HPDE6-E6E7 (cell line): ENCODE measurements around the gene PYY.
"Not testable (repeated sequence)": the region's sequence is repeated elsewhere in the genome, so short reads cannot be mapped to it uniquely, and the experiment has no call there.

Experiments
- DNase-seq: peaks from one replicate; pipeline ENCODE4 v3.0.0; 2011; ENCODE audit warnings: missing footprints; ENCODE audit errors: extremely low spot score

The PYY gene

DNA sequence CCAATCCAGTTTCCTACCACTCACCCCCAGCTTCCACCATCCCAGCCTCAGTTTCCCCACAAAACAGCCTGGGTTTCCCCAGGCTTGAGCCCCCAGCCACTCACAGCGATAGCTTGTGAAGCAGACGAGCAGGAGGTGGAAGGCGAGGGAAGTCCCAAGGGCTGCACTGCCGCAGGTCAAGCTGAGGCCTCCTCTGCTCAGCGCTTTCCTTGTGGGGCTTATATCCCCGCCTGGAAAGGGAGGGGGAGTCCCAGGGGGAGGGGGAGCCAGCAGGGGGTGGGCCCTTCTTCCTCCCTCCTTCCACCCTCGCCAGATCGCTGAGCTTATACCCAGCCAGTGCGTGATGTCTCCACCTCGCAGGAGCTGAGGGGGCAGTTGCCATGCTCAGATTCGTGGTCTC, at the start of gene PYY:
Gene PYY (minus strand): TSS at position 195 of the 400 bp plus-strand sequence. CDS start 457 bp downstream, outside the sequence.
- DNase-seq: no peak

DNA sequence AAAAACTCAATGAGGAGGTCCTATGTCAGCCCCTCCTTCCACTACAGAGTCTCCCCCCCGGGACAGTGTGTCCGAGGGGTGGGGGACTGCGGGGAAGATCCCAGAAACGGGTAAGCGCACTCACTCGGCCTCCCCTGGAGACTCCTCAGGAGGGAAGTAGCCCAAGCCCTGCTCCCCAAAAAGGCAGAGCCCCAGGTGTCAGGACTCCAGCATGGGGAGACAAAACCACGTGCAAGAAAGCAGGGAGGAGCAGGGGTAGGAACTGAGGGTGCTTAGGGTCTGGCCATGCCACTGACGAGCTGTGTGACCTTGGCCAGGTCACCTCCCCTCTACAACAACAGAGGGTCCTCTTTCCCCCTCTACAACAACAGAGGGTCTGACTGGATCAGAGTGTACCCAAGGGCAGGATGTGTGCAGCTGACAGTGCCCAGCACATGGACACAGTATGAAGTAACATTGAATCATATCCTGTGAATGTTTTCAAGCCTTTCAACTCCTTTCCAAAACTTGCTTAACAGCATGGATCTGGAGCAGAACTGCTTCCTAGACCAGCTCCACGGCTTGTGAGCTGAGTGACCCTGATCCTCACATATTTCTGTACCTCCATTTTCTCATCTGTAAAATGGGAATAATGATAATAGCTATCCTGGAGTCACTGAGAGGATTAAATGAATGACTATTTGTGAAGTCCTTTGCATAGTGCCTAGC, 48.6 kb upstream of the PYY start:
- DNase-seq: no peak

DNA sequence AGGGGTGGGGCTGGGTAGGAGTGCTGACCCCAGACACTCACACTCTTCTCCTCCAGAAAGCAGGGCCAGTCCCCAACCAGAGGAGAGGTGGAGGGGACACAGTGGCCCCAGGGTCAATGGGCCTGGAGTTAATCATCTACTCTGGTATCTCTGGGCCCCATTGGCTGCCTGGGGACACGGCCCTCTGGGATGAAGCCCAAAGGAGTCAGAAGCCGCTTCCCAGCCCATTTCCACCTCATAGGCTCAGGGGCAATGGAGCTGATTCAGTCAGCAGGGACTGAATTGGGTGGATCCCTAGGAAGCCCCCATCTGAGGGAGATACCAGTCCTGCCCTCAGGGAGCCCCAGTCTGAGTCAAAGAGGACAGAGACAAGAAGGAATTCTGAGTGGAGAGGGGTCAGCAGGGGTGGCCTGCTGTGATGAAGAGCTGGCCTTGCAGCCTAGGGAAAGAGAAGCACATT, 47.8 kb upstream of the PYY start:
- DNase-seq: no peak

DNA sequence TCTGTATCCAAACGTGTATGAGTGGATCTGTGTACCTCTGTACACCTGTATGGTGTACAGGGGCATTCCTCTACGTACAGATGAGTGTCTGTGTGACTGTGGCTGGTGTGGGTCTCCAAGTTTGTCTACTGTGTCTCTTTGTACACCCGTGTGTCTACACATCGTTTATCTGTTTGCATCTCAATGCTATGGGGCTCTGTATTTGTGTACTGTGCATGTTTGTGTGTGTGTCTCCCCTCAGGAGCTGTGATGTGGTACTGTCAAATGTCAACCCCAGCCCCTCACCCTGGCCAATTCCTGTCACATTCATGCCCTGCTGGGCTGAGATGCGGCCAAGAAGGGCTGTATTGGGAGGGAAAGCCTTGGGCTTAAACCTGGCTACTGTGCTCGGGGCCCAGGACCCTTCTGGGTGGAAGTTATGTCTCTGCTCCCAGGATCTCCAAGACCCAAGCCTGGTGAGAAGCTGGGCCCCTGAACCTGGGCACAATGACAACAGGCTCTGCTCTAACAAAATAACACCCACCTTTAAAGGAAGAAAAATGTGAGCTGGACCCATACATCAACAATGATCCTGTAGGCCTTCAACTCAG, 47.2 kb upstream of the PYY start:
- DNase-seq: no peak

DNA sequence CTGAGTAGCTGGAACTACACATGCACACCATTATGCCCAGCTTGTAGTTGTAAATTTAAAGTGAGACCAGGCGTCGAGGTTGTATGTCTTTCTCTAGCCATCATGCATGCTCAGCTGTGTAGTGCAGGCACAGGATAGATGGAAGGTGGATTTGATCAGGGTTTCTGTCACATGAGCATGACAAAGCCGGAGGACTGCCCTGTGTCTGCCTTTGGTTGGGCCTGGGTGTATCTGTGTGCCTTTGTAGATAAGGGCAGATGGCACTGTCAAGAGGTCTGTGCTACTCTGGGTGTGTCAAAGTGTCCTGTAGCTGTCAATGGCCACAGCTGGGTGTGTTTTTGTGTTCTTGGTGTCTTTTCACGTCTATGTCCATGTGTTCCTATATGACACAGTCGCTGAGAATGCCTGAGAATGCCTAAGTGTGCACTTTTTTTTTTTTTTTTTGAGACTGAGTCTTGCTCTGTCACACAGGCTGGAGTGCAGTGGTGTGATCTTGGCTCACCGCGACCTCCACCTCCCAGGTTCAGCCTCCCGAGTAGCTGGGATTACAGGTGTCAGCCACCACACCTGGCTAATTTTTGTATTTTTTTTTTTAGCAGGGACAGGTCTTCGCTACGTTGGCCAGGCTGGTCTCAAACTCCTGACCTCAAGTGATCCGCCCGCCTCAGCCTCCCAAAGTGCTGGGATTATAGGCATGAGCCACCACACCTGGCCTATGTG, 46.6 kb upstream of the PYY start:
- no peak for DNase-seq

DNA sequence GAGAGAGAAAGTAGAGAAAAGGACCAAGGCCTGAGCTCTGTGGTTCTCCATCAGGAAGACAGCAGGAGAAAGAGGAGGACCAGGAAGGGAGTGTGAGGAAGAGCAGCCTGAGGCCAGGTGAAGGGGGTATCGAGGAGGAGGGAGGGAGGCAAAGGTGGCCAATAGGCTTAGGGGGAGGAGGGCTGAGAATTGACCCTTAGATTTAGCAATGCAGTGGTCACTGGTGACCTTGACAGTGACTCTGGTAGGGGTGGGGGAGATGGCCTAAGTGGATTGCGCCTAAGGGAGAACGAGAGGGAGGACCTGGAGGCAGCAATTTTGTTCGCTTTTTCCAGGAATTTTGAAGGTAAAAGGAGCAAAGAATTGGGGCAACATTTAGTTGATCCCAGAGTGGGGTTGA, 45.3 kb upstream of the PYY start:
- no peak for DNase-seq

DNA sequence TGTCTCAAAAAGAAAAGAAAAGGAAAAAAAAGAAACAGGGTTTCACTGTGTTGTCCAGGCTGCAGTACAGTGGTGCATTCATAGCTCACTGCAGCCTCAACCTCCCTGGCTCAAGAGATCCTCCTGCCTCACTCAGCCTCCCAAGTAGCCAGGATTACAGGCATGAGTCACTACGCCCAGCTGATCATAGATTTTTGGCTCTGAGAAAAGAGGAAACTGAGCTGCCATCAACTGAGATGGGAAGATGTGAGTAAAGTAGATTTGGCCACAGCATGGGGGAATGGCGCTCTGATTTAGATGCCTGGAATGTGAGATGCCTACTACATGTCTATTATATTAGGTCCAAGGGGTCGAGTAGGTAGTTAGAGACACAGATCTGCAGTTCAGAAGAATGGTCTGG, 44.8 kb upstream of the PYY start:
- no peak for DNase-seq

DNA sequence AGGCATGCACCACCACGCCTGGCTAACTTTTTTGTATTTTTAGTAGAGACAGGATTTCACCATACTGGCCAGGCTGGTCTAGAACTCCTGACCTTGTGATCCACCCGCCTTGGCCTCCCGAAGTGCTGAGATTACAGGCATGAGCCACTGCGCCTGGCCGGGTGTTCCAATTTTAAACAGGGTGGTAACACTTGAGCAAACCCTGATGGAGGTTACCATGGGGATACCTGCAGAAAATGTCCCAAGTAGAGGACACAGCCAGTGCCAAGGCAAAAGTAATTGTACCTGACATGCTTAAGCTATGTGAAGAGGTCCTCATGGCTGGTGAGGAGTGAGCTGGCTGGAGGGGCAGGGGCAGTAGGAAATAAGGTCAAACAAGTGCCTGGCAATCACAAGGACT, 43.4 kb upstream of the PYY start:
- not testable (repeated sequence) for DNase-seq

DNA sequence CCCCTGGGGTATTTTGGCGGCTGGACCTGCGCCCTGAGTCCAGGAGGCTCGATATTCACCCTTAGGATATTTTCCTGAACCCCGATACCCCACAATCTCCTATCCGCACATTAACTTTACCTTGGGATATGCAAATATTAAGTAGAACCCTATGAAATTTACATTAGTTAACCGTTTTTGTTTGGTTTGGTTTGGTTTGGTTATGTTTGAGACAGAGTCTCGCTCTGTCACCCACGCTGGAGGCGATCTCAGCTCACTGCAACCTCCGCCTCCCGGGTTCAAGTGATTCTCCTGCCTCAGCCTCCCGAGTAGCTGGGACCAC, 41.4 kb upstream of the PYY start:
- DNase-seq: no peak

DNA sequence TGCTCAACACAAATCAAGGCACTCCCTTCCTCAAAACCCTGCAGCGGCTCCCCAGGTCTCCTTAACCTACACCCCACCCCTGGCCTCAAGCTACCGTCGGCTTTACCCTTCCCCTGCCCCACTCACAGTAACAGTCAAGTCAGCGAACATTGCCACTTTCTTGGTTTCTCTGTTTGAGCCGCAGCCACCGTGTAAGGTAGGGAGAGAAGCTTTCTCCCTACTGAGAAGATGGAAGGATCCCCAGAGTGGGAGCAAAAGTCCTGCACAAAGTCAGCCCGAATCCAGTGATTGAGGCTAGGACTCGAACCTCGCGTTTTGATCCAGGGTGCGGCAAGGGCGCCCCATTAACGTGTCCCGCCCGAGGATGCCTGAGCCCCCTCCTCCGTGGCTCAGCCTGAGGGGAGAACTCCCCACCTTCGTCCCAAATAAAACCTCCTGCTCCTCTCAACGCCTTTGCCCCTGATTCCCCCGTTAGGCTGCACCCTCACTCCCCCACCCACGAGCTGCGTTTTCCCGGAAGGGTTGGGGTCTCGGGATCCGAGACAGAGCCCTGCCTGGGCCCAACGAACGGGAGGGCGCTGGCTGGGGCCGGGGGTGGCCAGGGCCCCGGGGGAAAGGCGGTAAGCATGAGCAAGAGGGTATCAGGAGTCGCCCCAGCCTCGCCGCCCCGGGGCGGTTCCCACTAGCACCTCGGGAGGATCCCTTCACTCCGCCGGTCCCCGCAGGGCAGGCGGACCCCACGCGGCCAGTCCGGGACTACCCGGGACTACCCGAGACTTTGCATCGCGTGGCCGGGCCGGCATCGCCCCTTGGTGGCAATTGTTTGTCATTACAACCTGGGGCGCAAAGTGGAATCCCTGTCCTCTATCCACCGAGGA, 40.8 kb upstream of the PYY start:
- peak; percentile 60 for DNase-seq

DNA sequence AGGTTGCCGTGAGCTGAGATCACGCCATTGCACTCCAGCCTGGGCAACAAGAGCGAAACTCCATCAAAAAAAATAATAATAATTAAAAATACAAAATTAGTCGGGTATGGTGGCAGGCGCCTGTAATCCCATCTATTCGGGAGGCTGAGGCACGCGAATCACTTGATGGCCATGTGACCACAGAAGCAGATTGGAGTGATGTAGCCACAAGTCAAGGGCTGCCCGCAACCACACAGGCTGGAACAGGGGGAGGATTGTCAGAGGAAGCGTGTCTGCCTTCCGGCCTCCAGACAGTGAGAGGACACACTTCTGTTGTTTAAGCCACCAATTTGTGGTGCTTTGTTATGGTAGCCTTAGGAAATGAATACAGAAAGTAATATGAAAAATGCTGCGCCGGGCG, 38.9 kb upstream of the PYY start:
- no peak for DNase-seq

DNA sequence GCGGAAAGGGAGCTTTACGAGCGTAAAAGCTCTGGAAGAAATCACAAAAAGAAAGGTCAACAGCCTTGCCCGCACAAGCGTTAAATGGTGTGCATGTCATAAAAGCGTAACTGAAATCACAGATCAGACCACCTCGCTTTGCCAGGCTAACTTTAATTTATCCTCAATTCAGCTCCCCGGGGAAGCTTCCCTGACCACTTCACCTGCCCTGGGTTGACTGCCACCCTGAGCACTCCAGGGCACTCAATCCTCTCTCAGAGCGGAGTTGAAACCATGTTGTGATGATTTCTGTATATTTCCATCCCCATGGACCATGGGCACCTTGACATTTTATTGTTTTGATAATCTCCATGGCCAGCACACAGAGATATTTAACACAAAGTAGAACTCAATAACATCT, 34.6 kb upstream of the PYY start:
- DNase-seq: no peak

DNA sequence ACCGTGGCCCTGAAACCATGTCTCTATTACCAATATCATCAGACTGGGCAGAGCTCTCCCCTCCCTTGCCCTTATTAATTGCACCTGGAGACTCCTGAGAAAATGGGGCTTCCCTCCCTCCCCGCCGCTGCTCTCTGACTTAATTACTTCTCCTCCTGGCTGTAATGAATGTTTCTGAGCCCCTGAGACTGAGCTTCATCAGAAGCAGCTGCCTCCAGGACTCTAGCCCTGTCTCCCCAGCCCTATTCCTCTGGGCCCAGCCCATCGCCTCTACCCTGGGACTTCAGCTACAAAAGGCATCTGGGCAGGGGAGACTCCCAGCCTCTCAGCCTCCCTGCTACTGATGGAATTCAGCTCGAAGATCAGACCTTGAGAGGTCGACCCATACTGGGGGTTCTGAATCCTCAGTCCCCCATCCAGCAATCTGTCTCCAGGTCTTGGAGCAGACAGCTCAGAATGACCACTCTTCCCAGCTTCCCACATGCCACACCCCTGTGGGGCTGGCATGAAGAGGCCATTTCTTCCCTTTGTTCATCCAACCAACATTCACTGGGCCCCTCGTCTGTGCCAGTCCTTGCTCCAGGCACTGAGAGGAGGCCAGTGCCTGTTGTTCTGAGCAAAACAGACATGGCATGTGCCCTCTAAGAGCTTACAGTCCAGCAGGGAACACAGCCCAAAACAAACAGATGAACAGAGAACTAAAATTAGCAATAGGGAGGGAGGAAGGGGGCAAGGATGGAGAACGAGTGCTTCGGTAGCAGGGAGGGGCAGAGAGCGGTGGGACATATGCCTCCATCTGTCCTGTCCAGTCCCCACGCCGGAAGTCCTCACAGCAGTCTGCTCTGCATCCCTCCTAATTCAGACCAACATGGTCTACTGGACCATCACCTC, 33.6 kb upstream of the PYY start:
- DNase-seq: no peak

DNA sequence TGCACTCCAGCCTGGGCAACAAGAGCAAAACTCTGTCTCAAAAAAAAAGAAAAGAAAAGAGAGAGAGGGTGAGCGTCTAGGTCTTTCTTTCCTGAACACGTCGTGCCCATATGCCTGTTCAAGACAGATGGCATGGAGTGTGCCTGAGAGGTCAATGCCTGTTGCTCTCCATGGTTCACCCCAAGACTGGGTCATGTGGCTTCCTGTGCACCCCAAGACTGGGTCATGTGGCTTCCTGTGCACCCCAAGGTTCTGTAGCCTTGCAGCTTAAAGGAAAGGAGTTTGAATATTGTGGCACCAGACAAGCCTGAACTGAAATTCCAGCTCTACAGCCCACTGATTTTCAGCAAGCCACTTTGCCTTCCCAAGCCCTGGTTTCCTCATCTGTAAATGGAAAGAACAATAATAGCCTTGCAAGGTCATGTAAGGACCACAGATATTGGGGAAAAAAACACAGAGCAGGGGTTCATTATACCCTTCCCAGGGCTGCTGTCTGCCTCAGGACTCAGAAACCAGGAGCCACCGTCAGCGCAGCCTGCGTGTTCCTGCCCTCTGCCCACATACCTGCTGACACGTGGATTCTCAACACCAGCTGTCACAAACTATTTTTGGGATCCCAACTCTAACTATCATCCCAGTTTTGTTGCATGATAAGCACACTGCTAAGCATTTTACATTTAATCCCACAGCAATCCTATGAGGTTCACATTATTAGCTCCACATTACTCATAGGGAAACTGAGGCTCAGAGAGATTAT, 32.7 kb upstream of the PYY start:
- DNase-seq: no peak

DNA sequence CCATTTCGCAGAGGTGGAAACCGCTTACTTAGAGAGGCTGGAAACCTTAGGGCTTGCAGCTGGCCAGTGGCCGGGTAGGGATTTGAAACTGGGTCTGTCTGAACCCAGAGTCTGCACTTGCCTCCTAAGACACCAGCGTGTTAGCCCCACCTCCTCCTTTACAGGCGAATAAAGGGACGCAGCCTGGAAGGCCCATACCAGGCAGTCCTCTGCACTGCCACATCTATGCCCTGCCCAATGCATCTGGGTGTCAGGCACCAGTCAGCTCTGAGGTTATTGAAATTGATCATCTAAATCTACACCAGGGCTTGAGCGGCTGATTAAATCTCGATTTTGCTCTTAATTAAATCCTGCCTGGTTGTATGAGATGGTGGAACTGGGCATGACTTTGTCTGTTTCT, 30.8 kb upstream of the PYY start:
- DNase-seq: no peak

DNA sequence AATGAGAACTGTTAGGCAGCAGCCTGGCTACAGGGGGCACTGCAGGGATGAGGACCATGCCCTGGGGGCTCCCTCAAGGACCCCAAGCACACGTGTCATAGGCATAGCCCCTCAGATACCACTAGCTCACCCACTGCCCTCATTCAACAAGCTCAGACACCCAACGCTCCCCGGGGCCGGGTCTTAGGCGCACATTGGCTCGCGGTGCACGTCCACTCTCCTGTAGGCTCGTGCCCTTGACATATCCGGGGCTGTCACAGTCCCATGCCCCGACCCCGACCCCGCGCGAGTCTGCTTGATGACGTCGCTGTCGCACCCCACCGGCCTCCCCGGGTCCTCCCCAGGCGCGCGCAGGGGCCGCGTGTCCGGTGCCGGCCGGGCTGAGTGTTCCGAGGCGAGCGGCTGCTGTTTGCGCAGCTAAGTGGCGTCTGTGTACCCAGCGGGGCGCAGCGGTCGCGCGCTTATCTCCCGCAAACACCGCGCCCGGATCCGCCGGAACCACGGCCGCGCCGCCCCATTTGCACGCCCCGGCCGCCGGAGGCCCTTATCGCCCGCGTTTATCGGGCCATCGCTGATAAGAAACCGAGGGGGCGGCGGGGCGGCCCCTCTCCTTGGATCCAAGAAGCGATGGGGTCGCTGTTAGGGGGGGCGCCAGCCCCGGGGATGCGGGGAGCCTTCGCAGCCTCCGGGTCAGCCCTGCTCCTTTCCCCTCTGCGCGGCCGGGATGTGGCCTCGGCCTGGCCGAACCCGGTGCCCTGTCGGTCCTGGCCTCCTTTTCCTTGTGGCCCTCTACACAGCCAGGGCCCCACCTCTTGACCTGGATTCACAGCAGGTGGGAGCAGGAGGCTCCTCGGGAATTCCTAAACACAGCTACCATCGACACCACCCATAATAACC, 30.0 kb upstream of the PYY start:
- no peak for DNase-seq

DNA sequence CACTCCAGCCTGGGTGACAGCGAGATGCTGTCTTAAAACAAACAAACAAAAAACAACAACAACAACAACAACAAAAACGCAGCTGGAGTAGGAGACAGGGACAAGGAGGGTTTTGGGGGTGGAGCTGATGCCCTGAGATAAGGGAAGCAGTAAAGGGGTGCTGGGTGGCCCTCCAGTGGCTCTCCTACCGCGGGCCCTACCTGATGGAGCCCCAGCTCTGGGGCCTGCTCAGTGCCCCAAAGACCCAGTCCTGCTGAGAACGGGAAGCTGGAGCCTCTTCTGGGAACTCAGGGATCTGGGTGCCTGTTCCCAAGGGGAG, 29.4 kb upstream of the PYY start:
- DNase-seq: no peak

DNA sequence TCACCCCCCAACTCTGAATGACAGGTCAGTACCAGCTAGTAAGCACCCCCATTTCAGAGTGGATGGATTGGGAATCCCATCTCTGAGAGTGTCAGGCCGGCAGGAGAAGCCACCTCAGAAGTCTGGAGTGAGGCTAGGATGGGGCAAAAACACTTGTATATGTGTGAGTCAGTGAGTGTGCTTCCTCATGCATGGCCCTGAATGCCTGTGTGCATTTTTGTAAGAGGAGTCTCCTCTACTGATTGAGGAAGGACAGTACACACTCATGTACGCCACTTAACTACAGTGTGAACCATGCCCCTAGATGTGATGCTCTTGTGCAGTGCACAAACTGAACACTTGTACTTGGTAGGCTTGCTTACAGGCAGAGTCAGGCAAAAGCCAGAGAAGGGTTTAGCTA, 28.4 kb upstream of the PYY start:
- no peak for DNase-seq

DNA sequence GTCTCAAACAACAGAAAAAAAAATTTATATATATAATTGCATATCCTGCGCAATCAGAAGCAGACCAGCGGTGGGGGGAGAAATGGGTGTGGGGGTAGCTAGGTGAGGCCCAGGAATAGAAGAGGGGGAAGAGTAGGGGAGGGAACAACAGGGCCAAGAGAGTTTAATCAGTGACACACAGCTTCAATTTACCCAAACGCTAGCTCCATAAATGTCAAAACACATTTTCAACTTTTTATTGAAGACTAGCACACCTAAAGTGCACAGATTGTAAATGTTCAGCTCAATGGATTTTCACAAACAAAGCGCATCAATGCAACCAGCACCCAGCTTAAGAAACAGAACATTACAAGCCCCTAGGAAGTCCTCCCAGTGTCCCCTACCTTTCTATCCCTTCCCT, 25.9 kb upstream of the PYY start:
- no peak for DNase-seq

DNA sequence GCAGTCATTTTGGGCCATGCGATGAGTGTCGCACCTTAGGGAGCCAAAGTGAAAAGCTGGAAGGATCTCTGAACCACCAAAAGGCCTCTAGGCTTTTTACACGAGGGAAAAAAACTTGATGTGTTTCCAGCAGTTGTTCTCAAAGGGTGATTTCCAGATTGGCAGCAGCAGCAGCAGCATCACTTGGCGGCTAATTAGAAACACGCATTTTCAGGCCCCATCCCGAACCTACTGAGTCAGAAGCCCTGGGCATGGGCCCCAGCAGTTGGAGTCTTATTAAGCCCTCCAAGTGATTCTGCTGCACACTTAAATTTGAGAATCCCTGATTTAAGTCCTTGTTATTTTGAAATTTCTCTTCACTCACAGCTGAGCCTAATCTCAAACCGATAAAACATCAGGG, 25.3 kb upstream of the PYY start:
- no peak for DNase-seq
